HG02840 (cell line): ENCODE data around the gene PLD2.
"Not testable (repeated sequence)": the region's sequence is repeated elsewhere in the genome, so short reads cannot be mapped to it uniquely, and the experiment has no call there.

Experiments
- ATAC-seq: cut with Tn5 transposase; IDR thresholded peaks from one replicate; pipeline ENCODE4 v1.9.1; 2021; ENCODE audit warnings: mild to moderate bottlenecking, moderate library complexity, moderate number of reproducible peaks; ENCODE audit not compliant: unreplicated experiment, low FRiP score

Gene PLD2

GRCh38 chr17:4856271-4856936 is 49.5 kb downstream of the PLD2 start:
- no peak for ATAC-seq

GRCh38 chr17:4856937-4857314 is 50.0 kb downstream of the PLD2 start:
- no peak for ATAC-seq

GRCh38 chr17:4857347-4857746 is 50.4 kb downstream of the PLD2 start:
- not testable (repeated sequence) for ATAC-seq

DNA sequence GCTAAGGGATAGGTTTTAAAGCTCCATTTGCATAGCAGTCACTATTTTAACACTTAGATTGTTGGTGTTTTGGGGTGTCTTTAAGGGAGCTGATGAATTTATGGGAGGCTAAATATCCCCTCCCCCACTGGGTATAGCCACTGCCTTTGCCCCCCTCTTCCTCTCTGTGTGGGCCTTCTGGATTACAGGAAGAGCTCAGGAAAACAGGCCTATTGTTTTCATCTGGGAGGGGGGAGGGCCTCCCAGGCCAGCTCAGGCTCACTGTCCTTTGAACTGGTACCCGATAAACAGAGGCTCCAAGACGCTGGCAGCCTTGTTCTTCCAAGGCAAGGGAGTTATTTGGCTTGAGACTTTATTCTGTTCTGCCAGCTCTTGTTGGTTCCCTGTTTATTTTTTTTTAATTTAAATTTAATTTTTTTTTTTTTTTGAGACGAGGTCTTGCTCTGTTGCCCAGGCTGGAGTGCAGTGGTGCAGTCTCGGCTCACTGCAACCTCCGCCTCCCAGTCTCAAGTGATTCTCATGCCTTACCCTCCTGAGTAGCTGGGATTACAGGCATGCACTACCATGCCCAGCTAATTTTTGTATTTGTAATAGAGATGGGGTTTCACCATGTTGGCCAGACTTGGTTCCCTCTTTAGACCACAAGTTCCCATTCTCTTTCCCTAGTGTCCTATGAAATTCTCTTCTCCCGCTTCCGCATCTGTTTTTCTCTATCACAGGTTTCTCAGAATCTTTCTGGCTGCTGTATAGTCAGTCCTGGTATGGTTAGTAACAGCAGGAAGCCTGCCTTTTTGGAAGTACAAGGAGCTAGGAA is 51.3 kb downstream of the PLD2 start:
- no peak for ATAC-seq

- no peak for ATAC-seq
Measured at GRCh38 chr17:4858882-4859260, 51.9 kb downstream of the PLD2 start.

GRCh38 chr17:4859816-4860625 is 53.1 kb downstream of the PLD2 start:
- ATAC-seq = no peak

DNA sequence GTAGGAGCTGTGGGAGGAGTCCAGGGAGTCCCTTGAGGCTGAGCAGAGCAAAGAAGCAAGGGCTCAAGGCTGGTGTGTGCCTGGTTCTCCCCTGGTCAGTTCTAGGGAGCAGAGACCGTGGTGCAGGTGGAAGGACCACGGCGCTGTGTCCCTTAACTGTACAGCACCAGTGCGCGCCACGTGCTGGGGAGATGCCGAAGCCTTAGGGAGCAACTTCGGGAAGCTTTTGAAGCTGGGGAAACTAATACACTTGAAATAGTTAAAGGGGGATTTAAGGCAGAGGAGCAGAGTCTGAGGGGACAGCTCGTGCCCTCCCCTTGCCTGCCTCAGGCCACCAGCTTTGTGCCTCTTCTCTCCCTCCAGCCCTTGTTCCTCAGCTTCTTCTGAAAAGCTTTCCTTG is 53.7 kb downstream of the PLD2 start:
- ATAC-seq = no peak

- no peak for ATAC-seq
Measured at GRCh38 chr17:4861052-4861451, 54.1 kb downstream of the PLD2 start.

- ATAC-seq = no peak
Measured at GRCh38 chr17:4862720-4863119, 55.8 kb downstream of the PLD2 start.

DNA sequence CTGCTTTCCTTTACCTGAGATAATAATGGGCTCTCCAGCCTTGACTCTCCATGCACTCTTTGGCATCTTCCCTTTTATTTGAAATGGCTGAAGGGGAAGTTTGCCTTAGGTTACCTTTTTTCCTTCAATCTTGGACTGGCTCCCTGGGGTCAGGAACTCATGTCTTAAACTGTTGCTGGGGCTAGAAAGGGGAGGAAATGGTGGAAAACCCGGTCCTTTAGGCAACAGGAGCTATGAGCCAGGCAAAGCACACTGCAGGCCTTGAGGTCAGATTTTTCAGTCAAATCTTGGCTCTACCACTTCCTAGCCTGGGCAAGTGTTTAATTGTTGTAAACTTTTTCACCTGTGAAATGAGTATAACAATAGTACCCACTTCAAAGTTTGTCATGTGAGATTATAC is 56.4 kb downstream of the PLD2 start:
- ATAC-seq = no peak

- ATAC-seq = not testable (repeated sequence)
Measured at GRCh38 chr17:4867535-4867934, 60.6 kb downstream of the PLD2 start.

- ATAC-seq = not testable (repeated sequence)
Measured at GRCh38 chr17:4869058-4869998, 62.4 kb downstream of the PLD2 start.

- no peak for ATAC-seq
Measured at GRCh38 chr17:4870855-4871254, 63.9 kb downstream of the PLD2 start.

- no peak for ATAC-seq
Measured at GRCh38 chr17:4872786-4873185, 65.8 kb downstream of the PLD2 start.
